K562 (cell line): ENCODE results near the gene HSD17B3. TPM values are rescaled to one million over a fixed set of nuclear protein-coding genes. Genes with fewer than 3 reads are reported as not detected.

Experiments
- GATAD2B ChIP-seq: fragments of 450-650 bp; IDR thresholded peaks from 2 replicates; pipeline ENCODE4 v1.6.1; 2017; ENCODE audit warnings: mild to moderate bottlenecking, borderline replicate concordance
- KDM5B ChIP-seq: fragments of 200-600 bp; sonication (generic); IDR thresholded peaks from 2 replicates; pipeline ENCODE4 v1.6.1; 2012; ENCODE audit warnings: low read depth, mild to moderate bottlenecking, moderate library complexity, low read length, control low read depth, inconsistent platforms; ENCODE audit not compliant: insufficient replicate concordance
- SREBF2 ChIP-seq: sonication (generic); formaldehyde crosslinking; IDR thresholded peaks from 2 replicates; pipeline ENCODE4 v1.4.0; 2020; ENCODE audit warnings: mild to moderate bottlenecking, missing genetic modification reagents
- polyA plus RNA-seq, 8 experiments: library from polyadenylated mRNA; depleted of rRNA in 4 of 8; stranded (reverse) in 5 of 8; unstranded in 3 of 8; fragments of >200 nt; fragmentation: Nextera tagmentation in 2 of 8; fragmentation: Illumina TruSeq in 1 of 8; extraction: Ambion mirVana in 2 of 8; extraction: Trizol in 1 of 8; gene quantifications; 2 replicates each; pipeline versions ENCODE4 v1.2.1 to v1.2.3, GENCODE V29; 2011 to 2014; ENCODE audit warnings: inconsistent platforms in 1 of 8, missing spikeins in 1 of 8
- total RNA-seq, 7 experiments: library from RNA; depleted of rRNA in 6 of 7; stranded (reverse); fragments of >200 nt in 6 of 7; fragmentation: Illumina TruSeq in 2 of 7; extraction: Trizol in 2 of 7; gene quantifications; 2 replicates each; pipeline versions ENCODE4 v1.2.1 to v1.2.3, GENCODE V29; 2011 to 2021; ENCODE audit warnings: low replicate concordance in 1 of 7
- TF ChIP-seq, protein P1 (sequence below): fragments of 450-650 bp; IDR thresholded peaks from 2 replicates; pipeline ENCODE4 v1.6.1; 2016; ENCODE audit warnings: borderline replicate concordance
- TF ChIP-seq, protein P2 (sequence below): fragments of 450-650 bp; formaldehyde crosslinking; IDR thresholded peaks from 2 replicates; pipeline ENCODE4 v1.4.0; 2022; ENCODE audit warnings: missing genetic modification characterization
- TF ChIP-seq, protein P3 (sequence below): fragments of 450-650 bp; formaldehyde crosslinking; IDR thresholded peaks from 2 replicates; pipeline ENCODE4 v1.4.0; 2020; ENCODE audit warnings: mild to moderate bottlenecking, moderate library complexity

HSD17B3 gene
- total and polyA plus RNA-seq, 9 of the 15 experiments (the other 6 are each of a cell fraction or from before 2014, with no cell fraction given): not detected

DNA sequence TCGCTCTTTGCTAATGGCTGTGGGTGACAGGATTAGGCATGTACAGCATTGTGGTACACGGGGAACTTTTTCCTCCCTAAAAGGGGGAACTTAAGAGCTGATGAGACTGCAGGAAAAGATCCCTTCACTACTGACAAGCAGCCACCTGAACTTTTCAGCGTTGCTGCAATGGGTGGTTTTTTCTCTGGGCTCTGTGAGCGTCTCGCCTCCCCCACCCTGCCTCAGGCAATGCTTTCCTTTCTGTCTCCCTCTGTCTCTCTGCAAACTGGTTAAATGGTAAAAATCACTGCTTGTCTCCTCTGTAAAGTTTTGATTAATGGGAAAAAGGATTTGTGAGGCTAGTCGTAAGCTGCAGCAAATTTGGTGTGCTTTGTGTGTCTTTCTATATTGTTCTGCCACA is 20.3 kb downstream of the HSD17B3 start (continued):
- TF ChIP-seq, protein P1, sequence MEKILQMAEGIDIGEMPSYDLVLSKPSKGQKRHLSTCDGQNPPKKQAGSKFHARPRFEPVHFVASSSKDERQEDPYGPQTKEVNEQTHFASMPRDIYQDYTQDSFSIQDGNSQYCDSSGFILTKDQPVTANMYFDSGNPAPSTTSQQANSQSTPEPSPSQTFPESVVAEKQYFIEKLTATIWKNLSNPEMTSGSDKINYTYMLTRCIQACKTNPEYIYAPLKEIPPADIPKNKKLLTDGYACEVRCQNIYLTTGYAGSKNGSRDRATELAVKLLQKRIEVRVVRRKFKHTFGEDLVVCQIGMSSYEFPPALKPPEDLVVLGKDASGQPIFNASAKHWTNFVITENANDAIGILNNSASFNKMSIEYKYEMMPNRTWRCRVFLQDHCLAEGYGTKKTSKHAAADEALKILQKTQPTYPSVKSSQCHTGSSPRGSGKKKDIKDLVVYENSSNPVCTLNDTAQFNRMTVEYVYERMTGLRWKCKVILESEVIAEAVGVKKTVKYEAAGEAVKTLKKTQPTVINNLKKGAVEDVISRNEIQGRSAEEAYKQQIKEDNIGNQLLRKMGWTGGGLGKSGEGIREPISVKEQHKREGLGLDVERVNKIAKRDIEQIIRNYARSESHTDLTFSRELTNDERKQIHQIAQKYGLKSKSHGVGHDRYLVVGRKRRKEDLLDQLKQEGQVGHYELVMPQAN: no peak
- TF ChIP-seq SREBF2 (CRISPR knock-in tag) (no peak), GATAD2B (no peak), KDM5B (no peak)
- TF ChIP-seq, protein P2, sequence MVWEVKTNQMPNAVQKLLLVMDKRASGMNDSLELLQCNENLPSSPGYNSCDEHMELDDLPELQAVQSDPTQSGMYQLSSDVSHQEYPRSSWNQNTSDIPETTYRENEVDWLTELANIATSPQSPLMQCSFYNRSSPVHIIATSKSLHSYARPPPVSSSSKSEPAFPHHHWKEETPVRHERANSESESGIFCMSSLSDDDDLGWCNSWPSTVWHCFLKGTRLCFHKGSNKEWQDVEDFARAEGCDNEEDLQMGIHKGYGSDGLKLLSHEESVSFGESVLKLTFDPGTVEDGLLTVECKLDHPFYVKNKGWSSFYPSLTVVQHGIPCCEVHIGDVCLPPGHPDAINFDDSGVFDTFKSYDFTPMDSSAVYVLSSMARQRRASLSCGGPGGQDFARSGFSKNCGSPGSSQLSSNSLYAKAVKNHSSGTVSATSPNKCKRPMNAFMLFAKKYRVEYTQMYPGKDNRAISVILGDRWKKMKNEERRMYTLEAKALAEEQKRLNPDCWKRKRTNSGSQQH (CRISPR knock-in tag): no peak
- TF ChIP-seq, protein P3, sequence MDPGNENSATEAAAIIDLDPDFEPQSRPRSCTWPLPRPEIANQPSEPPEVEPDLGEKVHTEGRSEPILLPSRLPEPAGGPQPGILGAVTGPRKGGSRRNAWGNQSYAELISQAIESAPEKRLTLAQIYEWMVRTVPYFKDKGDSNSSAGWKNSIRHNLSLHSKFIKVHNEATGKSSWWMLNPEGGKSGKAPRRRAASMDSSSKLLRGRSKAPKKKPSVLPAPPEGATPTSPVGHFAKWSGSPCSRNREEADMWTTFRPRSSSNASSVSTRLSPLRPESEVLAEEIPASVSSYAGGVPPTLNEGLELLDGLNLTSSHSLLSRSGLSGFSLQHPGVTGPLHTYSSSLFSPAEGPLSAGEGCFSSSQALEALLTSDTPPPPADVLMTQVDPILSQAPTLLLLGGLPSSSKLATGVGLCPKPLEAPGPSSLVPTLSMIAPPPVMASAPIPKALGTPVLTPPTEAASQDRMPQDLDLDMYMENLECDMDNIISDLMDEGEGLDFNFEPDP (CRISPR knock-in tag): no peak
